Brain microvascular endothelial cell (primary cell): ENCODE measurements around the gene PGLYRP2.

Experiments
- DNase-seq: peaks from one replicate; pipeline ENCODE4 v3.0.0-alpha.2; 2020
- H3K27ac ChIP-seq: fragments of 250-450 bp; sonication (Bioruptor Pico); 2 replicates; pipeline ENCODE4 v1.5.1; 2020; ENCODE audit warnings: mild to moderate bottlenecking, moderate library complexity
- H3K27me3 ChIP-seq: fragments of 250-450 bp; sonication (Bioruptor Pico); replicated peaks from 2 replicates; pipeline ENCODE4 v1.5.1; 2020; ENCODE audit warnings: mild to moderate bottlenecking
- H3K36me3 ChIP-seq: fragments of 250-450 bp; sonication (Bioruptor Pico); replicated peaks from 2 replicates; pipeline ENCODE4 v1.5.1; 2020; ENCODE audit warnings: mild to moderate bottlenecking
- H3K4me3 ChIP-seq: 2 replicates; pipeline ENCODE4 v1.5.1; 2011; ENCODE audit warnings: low read depth, mild to moderate bottlenecking, control low read depth, low read length, moderate library complexity
- in situ Hi-C: cut with HindIII; loops from 2 replicates; pipeline ENCODE4 v1.10.0; 2017; ENCODE audit warnings: low sequenced_read_pairs, low pct_ligation_motif_present
- TF ChIP-seq, protein P1 (sequence below): IDR thresholded peaks from 2 replicates; pipeline ENCODE4 v1.5.1; 2011; ENCODE audit warnings: low read depth, mild to moderate bottlenecking, moderate library complexity, low read length, control low read depth, inconsistent platforms; ENCODE audit errors: missing control alignments

PGLYRP2 gene

DNA sequence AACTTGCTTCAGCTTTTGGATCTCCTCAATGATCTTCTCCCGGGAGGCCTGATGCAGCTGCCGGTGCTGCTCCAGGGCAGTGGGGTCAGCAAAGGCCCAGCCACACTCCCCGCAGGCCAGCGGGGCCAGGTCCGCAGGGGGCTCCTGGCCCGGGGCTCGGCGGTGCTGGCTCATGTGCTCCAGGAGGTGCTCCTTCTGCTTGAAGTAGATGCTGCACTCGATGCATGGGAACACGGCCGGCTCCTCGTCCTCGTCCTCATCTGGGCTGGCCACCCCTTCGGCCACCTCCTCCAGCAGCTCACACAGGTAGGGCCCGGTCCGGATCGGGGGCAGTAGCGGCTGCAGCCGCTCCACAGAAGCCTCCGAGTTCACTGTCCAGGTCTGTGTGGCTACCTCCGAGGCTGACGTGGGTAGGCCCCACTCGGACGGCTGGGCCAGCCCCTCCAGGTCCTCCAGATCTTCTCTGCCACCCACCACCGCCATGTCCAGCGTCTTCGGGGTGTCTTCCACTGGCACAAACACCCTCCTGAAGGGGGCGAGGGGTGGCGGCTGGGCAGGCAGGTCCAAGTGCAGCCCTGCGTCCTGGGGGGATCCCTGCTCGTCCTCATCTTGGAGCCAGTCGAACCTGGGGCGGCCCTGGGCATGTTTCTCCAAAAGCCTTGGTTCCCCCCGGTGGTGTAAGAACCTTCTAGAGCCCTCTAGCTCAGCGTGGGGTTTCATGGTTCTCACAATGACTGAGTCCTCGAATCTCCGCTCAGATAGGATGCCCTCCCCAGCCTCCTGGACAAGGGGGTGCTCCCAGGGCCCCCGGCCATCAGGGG is 39.3 kb downstream of the PGLYRP2 start:
- H3K27ac ChIP-seq = no peak overlapping the region
- no peak overlapping the region for H3K4me3 ChIP-seq
- TF ChIP-seq, protein P1, sequence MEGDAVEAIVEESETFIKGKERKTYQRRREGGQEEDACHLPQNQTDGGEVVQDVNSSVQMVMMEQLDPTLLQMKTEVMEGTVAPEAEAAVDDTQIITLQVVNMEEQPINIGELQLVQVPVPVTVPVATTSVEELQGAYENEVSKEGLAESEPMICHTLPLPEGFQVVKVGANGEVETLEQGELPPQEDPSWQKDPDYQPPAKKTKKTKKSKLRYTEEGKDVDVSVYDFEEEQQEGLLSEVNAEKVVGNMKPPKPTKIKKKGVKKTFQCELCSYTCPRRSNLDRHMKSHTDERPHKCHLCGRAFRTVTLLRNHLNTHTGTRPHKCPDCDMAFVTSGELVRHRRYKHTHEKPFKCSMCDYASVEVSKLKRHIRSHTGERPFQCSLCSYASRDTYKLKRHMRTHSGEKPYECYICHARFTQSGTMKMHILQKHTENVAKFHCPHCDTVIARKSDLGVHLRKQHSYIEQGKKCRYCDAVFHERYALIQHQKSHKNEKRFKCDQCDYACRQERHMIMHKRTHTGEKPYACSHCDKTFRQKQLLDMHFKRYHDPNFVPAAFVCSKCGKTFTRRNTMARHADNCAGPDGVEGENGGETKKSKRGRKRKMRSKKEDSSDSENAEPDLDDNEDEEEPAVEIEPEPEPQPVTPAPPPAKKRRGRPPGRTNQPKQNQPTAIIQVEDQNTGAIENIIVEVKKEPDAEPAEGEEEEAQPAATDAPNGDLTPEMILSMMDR = no peak
- DNase-seq = no peak
- no peaks in the 10 kb centered on the region for H3K36me3 ChIP-seq
- no peaks in the 10 kb centered on the region for H3K27me3 ChIP-seq
- in situ Hi-C loops = no loop called here

DNA sequence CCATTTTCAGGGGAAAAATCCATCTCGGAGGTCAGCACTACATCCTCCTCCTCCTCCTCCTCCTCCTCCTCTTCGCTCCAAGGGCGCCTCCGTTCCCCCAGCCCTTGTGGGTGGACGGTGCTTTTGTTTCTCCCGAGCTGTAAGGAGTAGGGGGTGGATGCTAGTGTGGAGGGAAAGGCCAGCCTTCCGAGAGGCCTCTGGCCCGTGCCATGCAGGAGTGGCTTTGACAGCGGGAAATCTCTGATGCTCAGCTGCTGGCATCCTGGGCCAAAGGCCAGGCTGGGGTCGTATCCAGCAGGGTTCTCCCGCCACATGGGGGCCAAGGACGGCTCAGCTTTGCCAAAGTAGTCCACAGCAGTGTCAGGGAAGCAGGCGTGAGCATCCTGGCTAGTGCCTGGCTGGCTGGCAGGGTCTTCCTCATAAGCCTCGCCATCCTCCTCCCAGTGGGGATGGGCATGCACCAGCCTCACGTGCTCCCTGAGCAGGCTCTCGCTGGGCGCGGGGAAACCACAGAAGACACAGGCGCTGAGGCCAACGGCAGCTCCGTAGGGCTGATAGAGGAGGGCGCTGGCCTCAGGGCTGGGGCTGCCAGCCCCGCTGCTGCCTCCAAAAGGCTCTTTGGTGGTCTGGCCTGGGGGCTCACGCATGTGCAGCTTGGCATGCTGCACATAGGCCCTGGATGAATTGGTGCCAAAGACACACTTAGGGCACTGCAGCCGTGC is 40.1 kb downstream of the PGLYRP2 start:
- DNase-seq = no peak
- TF ChIP-seq, protein P1 = no peak
- Histone ChIP-seq H3K36me3 (no peaks in the 10 kb centered on the region), H3K4me3 (no peak overlapping the region), H3K27ac (no peak overlapping the region), H3K27me3 (no peaks in the 10 kb centered on the region)
- in situ Hi-C loops = no loop called here

DNA sequence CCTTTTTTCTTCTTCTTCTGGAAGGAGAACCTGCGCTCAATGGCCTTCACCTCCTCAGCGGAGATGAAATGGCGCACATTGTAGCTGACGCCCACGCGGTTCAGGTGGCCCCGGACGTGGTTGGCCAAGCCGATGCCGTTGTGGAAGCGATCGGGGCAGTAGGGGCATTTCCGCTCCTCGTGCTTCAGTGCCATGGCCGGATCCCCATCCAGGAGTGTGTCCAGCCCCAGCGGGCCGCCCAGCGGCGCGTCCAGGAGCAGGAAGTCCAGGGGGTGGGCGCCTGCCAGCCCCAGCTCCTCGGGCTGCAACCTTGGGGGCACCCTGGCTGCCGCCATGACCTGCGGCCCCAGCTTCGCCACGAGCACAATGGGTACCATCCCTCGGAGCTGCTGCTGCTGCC is 40.7 kb downstream of the PGLYRP2 start:
- H3K27ac ChIP-seq = no peak overlapping the region
- in situ Hi-C loops = no loop called here
- H3K27me3 ChIP-seq = no peaks in the 10 kb centered on the region
- no peaks in the 10 kb centered on the region for H3K36me3 ChIP-seq
- DNase-seq = no peak
- no peak overlapping the region for H3K4me3 ChIP-seq
- TF ChIP-seq, protein P1 = no peak

DNA sequence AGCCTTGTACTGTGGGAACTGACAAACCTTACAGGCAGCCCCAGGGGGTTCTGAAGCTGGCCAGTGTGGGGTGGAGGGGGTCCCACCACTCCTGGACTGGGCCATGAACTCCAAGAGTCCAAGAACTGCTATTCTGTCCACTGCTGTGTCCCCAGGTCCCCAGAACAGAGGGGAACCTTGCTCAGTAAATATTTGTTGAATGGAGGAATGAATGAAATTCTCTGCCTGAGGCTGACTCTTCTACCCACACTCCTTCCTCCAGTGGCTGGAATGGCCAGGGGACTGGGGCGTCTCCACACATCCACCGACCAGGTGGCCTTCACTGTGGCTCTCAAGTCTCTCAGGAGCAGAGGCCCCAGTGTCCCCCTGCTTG is 41.2 kb downstream of the PGLYRP2 start:
- no peaks in the 10 kb centered on the region for H3K36me3 ChIP-seq
- TF ChIP-seq, protein P1 = no peak
- in situ Hi-C loops = no loop called here
- H3K27me3 ChIP-seq = no peaks in the 10 kb centered on the region
- H3K4me3 ChIP-seq = no peak overlapping the region
- no peak for DNase-seq
- no peak overlapping the region for H3K27ac ChIP-seq

DNA sequence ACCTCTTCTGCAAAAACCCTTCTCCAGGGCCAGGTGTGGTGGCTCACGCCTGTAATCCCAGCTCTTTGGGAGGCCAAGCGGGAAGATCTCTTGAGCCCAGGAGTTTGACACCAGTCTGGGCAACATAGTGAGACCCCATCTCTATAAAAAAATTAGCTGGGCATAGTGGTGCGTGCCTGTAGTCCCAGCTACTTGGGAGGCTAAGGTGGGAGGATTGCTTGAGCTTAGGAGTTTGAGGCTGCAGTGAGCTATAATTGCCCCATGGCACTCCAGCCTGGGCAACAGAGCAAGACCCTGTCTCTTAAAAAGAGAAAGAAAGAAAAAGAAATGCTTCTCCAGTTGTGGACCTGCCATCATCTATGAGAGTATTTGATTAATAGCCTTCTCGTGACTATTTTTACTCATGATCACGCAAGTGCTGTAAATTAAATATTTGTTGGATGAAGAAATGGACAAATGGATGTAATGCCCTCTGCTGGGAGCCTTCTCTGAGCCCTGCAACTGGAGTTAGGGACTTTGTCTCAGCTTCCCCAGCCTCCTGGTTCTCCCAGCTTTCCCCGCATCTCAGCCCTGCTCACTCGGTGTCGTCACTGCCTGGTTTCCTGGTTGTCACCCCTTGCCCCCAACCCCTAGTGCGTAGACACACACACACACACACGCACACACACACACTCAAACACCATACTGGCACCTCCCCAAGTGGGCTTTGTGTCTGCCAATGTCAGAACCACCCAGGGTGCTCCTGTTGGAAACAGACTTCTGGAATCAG is 41.8 kb downstream of the PGLYRP2 start:
- H3K27ac ChIP-seq = no peak overlapping the region
- no peaks in the 10 kb centered on the region for H3K36me3 ChIP-seq
- in situ Hi-C loops = no loop called here
- H3K4me3 ChIP-seq = no peak overlapping the region
- TF ChIP-seq, protein P1 = peak; percentile 41
- no peak for DNase-seq
- H3K27me3 ChIP-seq = no peaks in the 10 kb centered on the region
